SK-N-SH (cell line): Measurements from ENCODE around the gene CADPS2.

Source experiments
- EZH2phosphoT487 ChIP-seq: fragments of 200-600 bp; sonication (generic); IDR thresholded peaks from 2 replicates; pipeline ENCODE4 v1.6.1; 2017; ENCODE audit warnings: low read depth, mixed run types, mild to moderate bottlenecking, antibody characterized with exemption, moderate library complexity, borderline replicate concordance
- RCOR1 ChIP-seq: fragments of 150-350 bp; IDR thresholded peaks from 2 replicates; pipeline ENCODE4 v1.6.1; 2017; ENCODE audit warnings: antibody characterized with exemption, low read length
- REST ChIP-seq: IDR thresholded peaks from 2 replicates; pipeline ENCODE4 v1.6.1; 2012; ENCODE audit warnings: mild to moderate bottlenecking, low read depth, low read length, moderate library complexity
- RFX5 ChIP-seq: IDR thresholded peaks from 2 replicates; pipeline ENCODE4 v1.6.1; 2012; ENCODE audit warnings: mild to moderate bottlenecking, improper control_type of control experiment, low read length
- SMC3 ChIP-seq: IDR thresholded peaks from 2 replicates; pipeline ENCODE4 v1.6.1; 2012; ENCODE audit warnings: low read depth, low read length, improper control_type of control experiment
- USF2 ChIP-seq: fragments of 150-350 bp; IDR thresholded peaks from 2 replicates; pipeline ENCODE4 v1.6.1; 2017; ENCODE audit warnings: antibody characterized with exemption, low read length, low read depth, borderline replicate concordance
- TF ChIP-seq, protein P1 (sequence below): fragments of 200-600 bp; sonication (generic); IDR thresholded peaks from 2 replicates; pipeline ENCODE4 v1.6.1; 2017; ENCODE audit warnings: antibody characterized with exemption, mild to moderate bottlenecking, moderate library complexity

GRCh38 chr7:122604251-122604650 is 282.0 kb downstream of the CADPS2 start:
- TF ChIP-seq REST (0 out of 2 replicates have a peak, but pooled peaks have one; percentile 28), RFX5 (no peak), RCOR1 (no peak), USF2 (no peak), EZH2phosphoT487 (no peak), SMC3 (no peak)
- TF ChIP-seq, protein P1, sequence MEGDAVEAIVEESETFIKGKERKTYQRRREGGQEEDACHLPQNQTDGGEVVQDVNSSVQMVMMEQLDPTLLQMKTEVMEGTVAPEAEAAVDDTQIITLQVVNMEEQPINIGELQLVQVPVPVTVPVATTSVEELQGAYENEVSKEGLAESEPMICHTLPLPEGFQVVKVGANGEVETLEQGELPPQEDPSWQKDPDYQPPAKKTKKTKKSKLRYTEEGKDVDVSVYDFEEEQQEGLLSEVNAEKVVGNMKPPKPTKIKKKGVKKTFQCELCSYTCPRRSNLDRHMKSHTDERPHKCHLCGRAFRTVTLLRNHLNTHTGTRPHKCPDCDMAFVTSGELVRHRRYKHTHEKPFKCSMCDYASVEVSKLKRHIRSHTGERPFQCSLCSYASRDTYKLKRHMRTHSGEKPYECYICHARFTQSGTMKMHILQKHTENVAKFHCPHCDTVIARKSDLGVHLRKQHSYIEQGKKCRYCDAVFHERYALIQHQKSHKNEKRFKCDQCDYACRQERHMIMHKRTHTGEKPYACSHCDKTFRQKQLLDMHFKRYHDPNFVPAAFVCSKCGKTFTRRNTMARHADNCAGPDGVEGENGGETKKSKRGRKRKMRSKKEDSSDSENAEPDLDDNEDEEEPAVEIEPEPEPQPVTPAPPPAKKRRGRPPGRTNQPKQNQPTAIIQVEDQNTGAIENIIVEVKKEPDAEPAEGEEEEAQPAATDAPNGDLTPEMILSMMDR = no peak
